B cell (primary cell): ENCODE measurements around the gene ACTR2.

ENCODE experiments used
- CTCF ChIP-seq: fragments of 200-600 bp; IDR thresholded peaks from one replicate; pipeline ENCODE4 v1.8.0; 2022; ENCODE audit warnings: antibody characterized with exemption, mild to moderate bottlenecking
- EZH2 ChIP-seq: IDR thresholded peaks from 2 replicates; pipeline ENCODE4 v1.6.1; 2012; ENCODE audit warnings: borderline replicate concordance, low read depth, mild to moderate bottlenecking, moderate library complexity, low read length; ENCODE audit not compliant: insufficient read depth, poor library complexity, severe bottlenecking

DNA sequence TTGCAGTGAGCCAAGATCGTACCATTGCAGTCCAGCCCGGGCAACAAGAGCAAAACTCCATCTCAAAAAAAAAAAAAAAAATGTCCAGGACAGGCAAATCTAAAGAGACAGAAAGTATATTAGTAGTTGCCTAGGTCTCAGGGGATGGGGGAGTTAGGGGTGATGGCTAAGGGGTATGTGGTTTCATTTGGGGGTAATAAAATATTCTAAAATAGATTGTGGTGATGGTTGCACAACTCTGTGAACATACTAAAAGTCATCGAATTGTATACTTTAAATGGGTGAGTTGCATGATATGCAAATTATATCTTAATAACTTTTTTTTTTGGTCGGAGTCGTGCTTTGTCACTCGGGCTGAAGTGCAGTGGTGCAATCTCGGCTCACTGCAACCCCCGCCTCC lies 34.2 kb upstream of the ACTR2 start:
- TF ChIP-seq CTCF (no peak), EZH2 (no peak)
